ENCODE data around the gene GSX2.

DNA sequence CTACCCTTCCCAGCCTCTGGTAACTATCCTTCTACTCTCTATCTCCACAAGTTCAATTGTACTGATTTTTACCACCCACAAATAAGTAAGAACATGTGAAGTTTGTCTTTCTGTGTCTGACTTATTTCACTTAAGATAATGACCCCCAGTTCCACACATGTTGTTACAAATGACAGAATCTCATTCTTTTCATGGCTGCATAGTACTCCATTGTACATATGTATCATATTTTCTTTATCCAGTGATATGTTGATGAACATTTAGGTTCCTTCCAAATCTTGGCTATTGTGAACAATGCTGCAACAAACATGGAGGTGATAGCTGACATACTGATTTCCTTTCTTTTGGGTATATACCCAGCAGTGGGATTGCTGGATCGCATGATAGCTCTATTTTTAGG is 27.7 kb downstream of the GSX2 start:
- no peak for TF ChIP-seq POLR2A (IDR thresholded peaks at IDR 0.05)
- TF ChIP-seq, protein P1, sequence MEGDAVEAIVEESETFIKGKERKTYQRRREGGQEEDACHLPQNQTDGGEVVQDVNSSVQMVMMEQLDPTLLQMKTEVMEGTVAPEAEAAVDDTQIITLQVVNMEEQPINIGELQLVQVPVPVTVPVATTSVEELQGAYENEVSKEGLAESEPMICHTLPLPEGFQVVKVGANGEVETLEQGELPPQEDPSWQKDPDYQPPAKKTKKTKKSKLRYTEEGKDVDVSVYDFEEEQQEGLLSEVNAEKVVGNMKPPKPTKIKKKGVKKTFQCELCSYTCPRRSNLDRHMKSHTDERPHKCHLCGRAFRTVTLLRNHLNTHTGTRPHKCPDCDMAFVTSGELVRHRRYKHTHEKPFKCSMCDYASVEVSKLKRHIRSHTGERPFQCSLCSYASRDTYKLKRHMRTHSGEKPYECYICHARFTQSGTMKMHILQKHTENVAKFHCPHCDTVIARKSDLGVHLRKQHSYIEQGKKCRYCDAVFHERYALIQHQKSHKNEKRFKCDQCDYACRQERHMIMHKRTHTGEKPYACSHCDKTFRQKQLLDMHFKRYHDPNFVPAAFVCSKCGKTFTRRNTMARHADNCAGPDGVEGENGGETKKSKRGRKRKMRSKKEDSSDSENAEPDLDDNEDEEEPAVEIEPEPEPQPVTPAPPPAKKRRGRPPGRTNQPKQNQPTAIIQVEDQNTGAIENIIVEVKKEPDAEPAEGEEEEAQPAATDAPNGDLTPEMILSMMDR (IDR thresholded peaks at IDR 0.05) = no peak
